K562 (cell line): Measurements from ENCODE around the gene MAP2. TPM values are rescaled to one million over a fixed set of nuclear protein-coding genes. Genes with fewer than 3 reads are reported as not detected.

ENCODE experiments used
- ATAC-seq: fragments of 200-7000 bp; cut with Tn5 transposase; 3 replicates; pipeline ENCODE4 v1.9.1; 2020; ENCODE audit warnings: moderate library complexity
- BruUV-seq: library from RNA; stranded (reverse); fragments of 400-500 nt; replicated peaks from 2 replicates; lab custom pipeline; 2021; lab: Mats Ljungman, UMichigan
- CTCF ChIA-PET: fragments of 300-600 bp; formaldehyde crosslinking; extraction: SDS; loops from one replicate; lab custom pipeline; 2021; ENCODE audit warnings: low intra/inter-chr PET ratio; lab: Yijun Ruan, JAX
- POLR2A ChIA-PET: fragments of 300-600, 350-650 bp; sonication (Branson Sonifier 250); formaldehyde crosslinking; extraction: SDS; loops from one replicate; lab custom pipeline; 2021; ENCODE audit warnings: antibody characterized with exemption, inconsistent platforms; lab: Yijun Ruan, JAX
- DNase-seq, 4 experiments: peaks; one replicate each; pipeline versions ENCODE4 v3.0.0 to v3.0.0-alpha.2; 2011 to 2018; ENCODE audit warnings: low spot score in 3 of 4, mixed read lengths in 3 of 4; ENCODE audit errors: extremely low read depth in 1 of 4
- FAIRE-seq: peaks from 2 replicates; lab custom pipeline; 2011; peaks lifted over from hg19 to GRCh38; lab: Jason Lieb, UNC
- H2AFZ ChIP-seq: 2 replicates; pipeline ENCODE4 v1.6.0; 2011; ENCODE audit warnings: low read depth, low read length, control low read depth, inconsistent platforms
- H3K27ac ChIP-seq: fragments of 200-600 bp; 3 replicates; pipeline ENCODE4 v1.8.0; 2011; ENCODE audit warnings: low read depth, mild to moderate bottlenecking, control low read depth, inconsistent platforms, low read length, moderate library complexity, mixed read lengths; ENCODE audit errors: extremely low read depth
- H3K27me3 ChIP-seq, 2 experiments: fragments of 300-600 bp in 1 of 2; 2 replicates in 1 of 2; 3 replicates in 1 of 2; pipeline versions ENCODE4 v1.6.0 to v1.8.0; 2011; ENCODE audit warnings: inconsistent platforms in 2 of 2, low read length in 2 of 2, mild to moderate bottlenecking in 1 of 2, mixed read lengths in 1 of 2, moderate library complexity in 1 of 2; ENCODE audit not compliant: control insufficient read depth in 2 of 2, insufficient read depth in 2 of 2
- H3K36me3 ChIP-seq: fragments of 300-600 bp; 3 replicates; pipeline ENCODE4 v1.8.0; 2011; ENCODE audit warnings: mild to moderate bottlenecking, low read length, inconsistent platforms; ENCODE audit not compliant: control insufficient read depth, insufficient read depth
- H3K4me1 ChIP-seq, 2 experiments: fragments of 200-600 bp in 1 of 2; replicated peaks in 1 of 2; 2 replicates in 1 of 2; 3 replicates in 1 of 2; pipeline versions ENCODE4 v1.5.1 to v1.8.0; 2011; ENCODE audit warnings: inconsistent platforms in 2 of 2, low read length in 2 of 2, mild to moderate bottlenecking in 1 of 2, mixed read lengths in 1 of 2, moderate library complexity in 1 of 2; ENCODE audit not compliant: control insufficient read depth in 2 of 2, insufficient read depth in 2 of 2
- H3K4me2 ChIP-seq: 2 replicates; pipeline ENCODE4 v1.6.1; 2011; ENCODE audit warnings: low read length, control low read depth, inconsistent platforms, mixed read lengths; ENCODE audit not compliant: insufficient read depth
- H3K4me3 ChIP-seq: fragments of 200-600 bp; sonication (generic), shearing (Covaris generic); 2 replicates; pipeline ENCODE4 v1.5.1; 2016; ENCODE audit warnings: control low read depth, inconsistent platforms
- H3K79me2 ChIP-seq: fragments of 200-600 bp; 3 replicates; pipeline ENCODE4 v1.8.0; 2011; ENCODE audit warnings: low read length, inconsistent platforms; ENCODE audit not compliant: control insufficient read depth, insufficient read depth
- H3K9ac ChIP-seq, 2 experiments: 2 replicates each; pipeline versions ENCODE4 v1.6.0 to v1.6.1; 2011; ENCODE audit warnings: low read depth in 2 of 2, low read length in 2 of 2, control low read depth in 1 of 2, inconsistent platforms in 1 of 2, mild to moderate bottlenecking in 1 of 2, mixed read lengths in 1 of 2; ENCODE audit not compliant: insufficient read depth in 1 of 2
- H3K9me1 ChIP-seq: one replicate; pipeline ENCODE4 v1.6.0; 2011; ENCODE audit warnings: inconsistent platforms, mild to moderate bottlenecking, low read length, moderate library complexity; ENCODE audit not compliant: control insufficient read depth, insufficient read depth
- H3K9me3 ChIP-seq: replicated peaks from 2 replicates; pipeline ENCODE4 v1.5.1; 2011; ENCODE audit warnings: low read depth, low read length, inconsistent platforms; ENCODE audit not compliant: control insufficient read depth, insufficient read depth
- H4K20me1 ChIP-seq: replicated peaks from 2 replicates; pipeline ENCODE4 v1.6.1; 2011; ENCODE audit warnings: low read length, inconsistent platforms, mixed read lengths; ENCODE audit not compliant: control insufficient read depth, insufficient read depth
- CXXC5 ChIP-seq: fragments of 250-450 bp; sonication (Bioruptor Pico); IDR thresholded peaks from 2 replicates; pipeline ENCODE4 v1.8.0; 2022; ENCODE audit warnings: inconsistent platforms, mild to moderate bottlenecking, moderate library complexity
- DNMT1 ChIP-seq: fragments of 450-650 bp; IDR thresholded peaks from 2 replicates; pipeline ENCODE4 v1.6.1; 2016; ENCODE audit warnings: antibody characterized with exemption, mild to moderate bottlenecking
- FOS ChIP-seq: IDR thresholded peaks from 3 replicates; pipeline ENCODE4 v1.6.1; 2011; ENCODE audit not compliant: insufficient read length; ENCODE audit errors: extremely low read depth
- KHSRP ChIP-seq: fragments of 450-650 bp; IDR thresholded peaks from 2 replicates; pipeline ENCODE4 v1.6.1; 2017
- SMARCA5 ChIP-seq: fragments of 450-650 bp; IDR thresholded peaks from 2 replicates; pipeline ENCODE4 v1.6.1; 2016
- YY1 ChIP-seq, 3 experiments: IDR thresholded peaks; 2 replicates each; pipeline ENCODE4 v1.6.1; 2011; ENCODE audit warnings: low read length in 2 of 3, mild to moderate bottlenecking in 2 of 3, moderate library complexity in 2 of 3, borderline replicate concordance in 1 of 3, control low read depth in 1 of 3, low read depth in 1 of 3; ENCODE audit not compliant: insufficient read depth in 3 of 3, insufficient replicate concordance in 2 of 3, control insufficient read depth in 1 of 3, insufficient read length in 1 of 3; ENCODE audit errors: extremely low read depth in 1 of 3
- ZBTB1 ChIP-seq: sonication (generic); formaldehyde crosslinking; IDR thresholded peaks from 2 replicates; pipeline ENCODE4 v1.8.1; 2023; ENCODE audit warnings: missing genetic modification reagents, low read depth, mild to moderate bottlenecking, borderline replicate concordance
- WGBS: fragments of 100-300 bp; shearing (Covaris generic); methylation state at CpG from one replicate; pipeline ENCODE4 v1.1.6; 2016; ENCODE audit warnings: low coverage, mixed read lengths; ENCODE audit not compliant: insufficient coverage; ENCODE audit errors: missing lambda C conversion rate; 5-methylcytosine and 5-hydroxymethylcytosine counted together
- in situ Hi-C: fragments of 300-500 bp; cut with MboI; formaldehyde crosslinking; loops from 4 replicates; pipeline ENCODE4 v1.15.0; 2018; ENCODE audit warnings: inconsistent platforms, mixed read lengths
- intact Hi-C: fragments of 100-400 bp; cut with micrococcal nuclease; formaldehyde crosslinking; loops from 2 replicates; pipeline ENCODE4 v1.14.2; 2022
- polyA plus RNA-seq, 8 experiments: library from polyadenylated mRNA; depleted of rRNA in 4 of 8; stranded (reverse) in 5 of 8; unstranded in 3 of 8; fragments of >200 nt; fragmentation: Nextera tagmentation in 2 of 8; fragmentation: Illumina TruSeq in 1 of 8; extraction: Ambion mirVana in 2 of 8; extraction: Trizol in 1 of 8; gene quantifications; 2 replicates each; pipeline versions ENCODE4 v1.2.1 to v1.2.3, GENCODE V29; 2011 to 2014; ENCODE audit warnings: inconsistent platforms in 1 of 8, missing spikeins in 1 of 8
- total RNA-seq, 7 experiments: library from RNA; depleted of rRNA in 6 of 7; stranded (reverse); fragments of >200 nt in 6 of 7; fragmentation: Illumina TruSeq in 2 of 7; extraction: Trizol in 2 of 7; gene quantifications; 2 replicates each; pipeline versions ENCODE4 v1.2.1 to v1.2.3, GENCODE V29; 2011 to 2021; ENCODE audit warnings: low replicate concordance in 1 of 7
- TF ChIP-seq, protein P1 (sequence below): fragments of 250-450 bp; sonication (Bioruptor Pico); IDR thresholded peaks from 2 replicates; pipeline ENCODE4 v1.9.0; 2021; ENCODE audit warnings: mild to moderate bottlenecking
- TF ChIP-seq, protein P2 (sequence below): fragments of 250-450 bp; sonication (Bioruptor Pico); IDR thresholded peaks from 2 replicates; pipeline ENCODE4 v1.5.0; 2021

The MAP2 gene
- total and polyA plus RNA-seq, 9 of the 15 experiments (the other 6 are each of a cell fraction or from before 2014, with no cell fraction given): 0.13 TPM; not detected in 8

GRCh38 chr2:209424781-209425470, 1.1 kb downstream of the MAP2 start:
- POLR2A ChIA-PET: no interaction called here
- TF ChIP-seq CXXC5 (CRISPR knock-in tag) (no peak), FOS (no peak), DNMT1 (no peak), KHSRP (no peak), YY1 (IDR thresholded peaks at IDR 0.05; ENCODE audit: borderline replicate concordance in 1 of 3, control insufficient read depth in 1 of 3, extremely low read depth in 1 of 3, insufficient read depth in 3 of 3, insufficient read length in 1 of 3, insufficient replicate concordance in 2 of 3, low read depth in 1 of 3, low read length in 2 of 3) (no peak), ZBTB1 (CRISPR knock-in tag) (no peak), SMARCA5 (no peak)
- TF ChIP-seq, protein P1, sequence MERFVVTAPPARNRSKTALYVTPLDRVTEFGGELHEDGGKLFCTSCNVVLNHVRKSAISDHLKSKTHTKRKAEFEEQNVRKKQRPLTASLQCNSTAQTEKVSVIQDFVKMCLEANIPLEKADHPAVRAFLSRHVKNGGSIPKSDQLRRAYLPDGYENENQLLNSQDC (CRISPR knock-in tag): no peak
- TF ChIP-seq, protein P2, sequence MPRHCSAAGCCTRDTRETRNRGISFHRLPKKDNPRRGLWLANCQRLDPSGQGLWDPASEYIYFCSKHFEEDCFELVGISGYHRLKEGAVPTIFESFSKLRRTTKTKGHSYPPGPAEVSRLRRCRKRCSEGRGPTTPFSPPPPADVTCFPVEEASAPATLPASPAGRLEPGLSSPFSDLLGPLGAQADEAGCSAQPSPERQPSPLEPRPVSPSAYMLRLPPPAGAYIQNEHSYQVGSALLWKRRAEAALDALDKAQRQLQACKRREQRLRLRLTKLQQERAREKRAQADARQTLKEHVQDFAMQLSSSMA (CRISPR knock-in tag): no peak
- DNase-seq: no peak
- Histone ChIP-seq H2AFZ (no peak overlapping the region), H3K36me3 (no peaks in the 10 kb centered on the region), H3K79me2 (no peaks in the 10 kb centered on the region), H4K20me1 (no peaks in the 10 kb centered on the region), H3K4me3 (no peak overlapping the region), H3K4me2 (no peak overlapping the region), H3K9me3 (no peaks in the 10 kb centered on the region), H3K9ac (no peak overlapping the region), H3K4me1 (peaks cover 0 to 11% of the 10 kb centered on the region in 2 experiments; a peak in 2 of 5 replicates), H3K27me3 (no peaks in the 10 kb centered on the region), H3K9me1 (no peaks in the 10 kb centered on the region), H3K27ac (no peak overlapping the region)
- FAIRE-seq: no peak
- BruUV-seq: no TSS peak
- intact Hi-C loops (loop anchor here (10.0 kb wide), 3 partner anchors 540 to 1020 kb away; partner anchors contain the start of gene PTH2R), in situ Hi-C loops (no loop called here)
- CTCF ChIA-PET: no interaction called here
- no peak for ATAC-seq
- WGBS: 3% methylated on average over 4 of the region's 10 CpGs
